NCI-H446 treated with DMSO at 0.1 percent for 48 hours (cell line): Measurements from ENCODE around the gene COG5.

Experiments
- DNase-seq: peaks from one replicate; lab custom pipeline; 2025; lab: John Stamatoyannopoulos, UW

The COG5 gene

GRCh38 chr7:107463139-107464078, 100.3 kb downstream of the COG5 start:
- DNase-seq: peak; percentile 1

DNA sequence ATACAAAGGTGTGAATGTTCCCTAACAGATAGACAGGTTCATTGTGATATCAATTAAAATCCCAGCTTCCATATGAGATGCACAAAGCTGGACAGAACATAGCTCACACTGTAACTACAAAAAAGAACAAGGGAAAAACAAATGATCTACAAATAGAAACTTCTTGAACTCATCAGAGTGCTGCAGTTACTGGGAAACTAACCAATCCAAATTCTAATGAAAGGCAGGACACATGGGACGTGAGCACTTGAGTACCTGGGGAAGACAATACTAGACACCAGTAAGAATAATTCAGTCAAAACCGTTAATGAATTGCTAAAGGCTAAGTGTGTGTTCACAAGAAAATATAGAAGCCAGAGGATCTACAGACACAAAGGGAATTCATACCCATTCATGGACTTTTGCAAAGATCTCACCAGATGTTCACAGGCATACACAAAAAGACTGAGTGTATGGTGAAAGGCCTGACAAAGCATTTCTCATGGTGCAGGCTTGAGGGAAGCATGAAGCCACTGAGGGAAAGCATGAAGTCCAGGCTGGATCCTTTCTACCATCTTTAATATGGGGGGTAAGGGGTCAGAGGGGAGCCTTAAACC, 101.7 kb downstream of the COG5 start:
- DNase-seq: no peak

DNA sequence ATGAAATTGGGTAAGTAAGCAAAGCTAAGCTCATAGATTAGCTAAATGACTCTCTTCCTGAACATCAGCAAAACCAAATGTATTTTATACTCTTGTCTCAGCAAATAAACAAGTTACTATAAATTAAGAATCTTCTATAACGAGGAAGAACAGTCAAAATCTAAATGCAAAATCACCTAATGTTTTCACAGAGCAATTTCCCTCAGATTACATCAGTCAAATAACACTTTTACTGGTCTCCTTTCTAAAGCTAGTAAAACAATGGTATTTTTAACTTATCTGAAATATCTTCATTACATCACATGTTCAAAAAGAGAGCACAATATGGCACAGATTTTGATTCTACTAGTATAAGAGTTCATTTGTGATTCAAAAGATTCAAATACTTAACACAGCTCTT, 110.3 kb downstream of the COG5 start:
- DNase-seq: no peak

DNA sequence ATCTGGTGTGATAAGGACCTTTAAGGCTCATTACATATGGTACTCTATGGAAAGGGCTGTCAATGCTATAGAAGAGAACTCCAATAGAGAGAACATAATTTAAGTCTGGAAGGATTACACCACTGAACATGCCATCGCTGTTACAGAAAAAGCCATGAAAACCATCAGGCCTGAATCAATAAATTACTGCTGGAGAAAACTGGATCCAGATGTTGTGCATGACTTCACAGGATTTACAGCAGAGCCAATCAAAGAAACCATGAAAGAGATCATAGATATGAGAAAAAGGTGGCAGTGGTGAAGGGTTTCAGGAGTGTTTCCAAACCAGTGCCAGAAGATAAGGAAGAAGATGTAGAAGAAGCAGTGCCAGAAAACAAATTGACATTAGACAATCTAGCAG, 112.8 kb downstream of the COG5 start:
- no peak for DNase-seq

GRCh38 chr7:107446988-107447387, 116.7 kb downstream of the COG5 start:
- no peak for DNase-seq

GRCh38 chr7:107446531-107446930, 117.2 kb downstream of the COG5 start:
- no peak for DNase-seq

DNA sequence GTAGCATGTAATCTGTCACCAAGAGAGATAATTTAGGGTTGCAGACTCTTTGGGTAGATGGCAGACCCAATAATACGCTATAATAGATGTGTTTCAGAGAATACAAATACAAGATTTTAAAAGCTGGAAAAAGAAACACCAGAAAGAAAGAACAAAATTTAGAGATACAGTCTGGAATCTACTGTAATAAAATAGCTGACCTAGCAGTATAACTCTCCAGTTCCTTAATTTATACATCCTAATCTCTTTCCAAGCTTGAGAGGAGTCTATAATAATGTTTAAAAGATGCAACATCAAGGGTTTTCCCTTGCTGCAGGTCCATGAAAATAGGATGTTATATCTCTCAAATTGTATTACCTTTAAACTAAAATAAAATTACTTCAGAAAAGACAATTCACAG, 121.0 kb downstream of the COG5 start:
- no peak for DNase-seq

DNA sequence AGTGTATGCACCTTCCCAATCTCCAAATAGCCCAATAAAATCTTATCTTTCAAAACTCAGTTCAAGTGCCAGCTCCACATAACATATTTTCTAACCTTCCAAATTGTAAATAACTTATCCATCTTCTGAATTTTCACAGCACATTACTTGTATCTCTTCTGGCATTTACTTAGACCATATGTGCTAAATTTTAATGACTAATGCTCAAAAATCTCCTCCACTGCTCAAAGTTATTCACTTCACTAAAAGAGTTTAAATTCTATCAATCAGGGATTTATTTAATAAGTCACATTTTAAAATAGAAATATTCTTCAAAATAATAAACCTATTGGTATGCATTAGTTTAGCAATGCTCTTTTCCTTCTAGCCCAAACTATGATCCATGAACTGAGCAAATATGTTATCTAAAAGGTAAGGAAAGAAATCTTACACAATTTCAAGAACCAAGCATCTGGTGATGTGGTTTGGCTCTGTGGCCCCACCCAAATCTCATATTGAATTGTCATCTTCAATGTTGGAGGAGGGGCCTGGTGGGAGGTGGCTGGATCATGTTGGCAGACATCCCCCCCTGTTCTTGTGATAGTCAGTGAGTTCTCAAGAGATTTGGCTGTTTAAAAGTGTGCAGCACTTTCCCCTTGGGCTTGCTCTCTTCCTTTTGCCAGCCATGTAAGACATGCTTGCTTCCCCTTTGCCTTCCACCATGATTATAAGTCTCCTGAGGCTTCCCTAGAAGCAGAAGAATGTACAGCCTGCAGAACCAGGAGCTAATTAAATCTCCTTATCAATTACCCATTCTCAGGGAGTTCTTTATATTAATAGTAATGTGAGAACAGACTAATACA, 121.9 kb downstream of the COG5 start:
- DNase-seq: no peak

- no peak for DNase-seq
Measured at GRCh38 chr7:107439025-107439424, 124.7 kb downstream of the COG5 start.

- no peak for DNase-seq
Measured at GRCh38 chr7:107435749-107436148, 128.0 kb downstream of the COG5 start.

GRCh38 chr7:107432261-107432660, 131.5 kb downstream of the COG5 start:
- no peak for DNase-seq

DNA sequence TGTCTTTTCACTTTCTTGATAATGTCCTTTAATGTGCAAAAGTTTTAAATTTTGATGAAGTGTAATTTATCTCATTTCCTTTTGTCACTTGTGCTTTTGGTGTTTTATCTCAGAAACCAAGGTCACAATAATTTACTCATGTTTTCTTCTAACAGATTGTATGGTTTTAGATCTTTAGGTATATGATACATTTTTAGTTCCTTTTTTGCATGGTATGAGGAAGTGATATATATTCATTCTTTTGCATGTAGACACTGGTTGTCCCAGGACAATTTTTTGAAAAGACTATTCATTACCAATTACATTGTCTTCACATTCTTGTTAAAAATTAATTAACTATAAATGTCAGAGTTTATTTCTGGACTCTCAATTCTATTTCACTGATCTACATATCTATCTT, 133.7 kb downstream of the COG5 start:
- DNase-seq: no peak

GRCh38 chr7:107428642-107429041, 135.1 kb downstream of the COG5 start:
- no peak for DNase-seq

DNA sequence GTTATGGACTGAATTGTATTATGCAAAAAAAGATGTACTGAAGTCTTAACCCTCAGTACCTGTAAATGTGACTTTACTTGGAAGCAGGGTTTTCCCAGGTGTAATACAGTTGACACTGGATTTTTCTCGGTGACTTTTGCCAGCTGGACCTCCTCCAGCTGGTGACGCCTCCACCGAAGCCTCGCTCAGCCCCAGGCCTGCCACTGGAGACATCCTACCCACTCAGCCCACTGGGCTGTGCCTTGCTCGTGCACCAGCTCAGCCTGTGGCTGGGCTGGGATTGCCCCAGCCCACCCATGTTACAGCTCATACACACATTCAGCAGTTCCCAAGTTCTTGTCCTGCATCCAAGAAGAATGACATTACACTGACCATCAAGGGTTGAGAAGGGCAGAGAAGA, 136.3 kb downstream of the COG5 start:
- DNase-seq: no peak

- no peak for DNase-seq
Measured at GRCh38 chr7:107414198-107414597, 149.5 kb downstream of the COG5 start.

DNA sequence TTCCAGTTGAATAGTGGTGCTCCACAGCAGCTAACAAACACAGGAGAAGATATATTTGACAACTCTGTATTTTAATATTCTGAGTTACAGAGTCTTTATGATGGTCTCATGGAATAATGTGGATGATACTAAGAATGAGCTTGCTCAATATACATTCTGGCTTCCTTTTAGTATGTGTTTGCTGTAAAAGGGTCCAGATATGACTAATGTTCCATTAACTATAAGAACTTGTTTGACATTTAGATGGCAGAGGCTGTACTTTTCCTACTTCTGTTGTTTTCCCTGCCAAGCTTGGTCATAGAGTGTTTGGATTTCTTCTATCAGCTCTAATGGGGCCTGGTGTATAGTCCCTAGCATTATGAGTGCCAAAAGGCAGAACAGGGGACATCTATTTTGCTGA, 155.4 kb downstream of the COG5 start:
- no peak for DNase-seq

DNA sequence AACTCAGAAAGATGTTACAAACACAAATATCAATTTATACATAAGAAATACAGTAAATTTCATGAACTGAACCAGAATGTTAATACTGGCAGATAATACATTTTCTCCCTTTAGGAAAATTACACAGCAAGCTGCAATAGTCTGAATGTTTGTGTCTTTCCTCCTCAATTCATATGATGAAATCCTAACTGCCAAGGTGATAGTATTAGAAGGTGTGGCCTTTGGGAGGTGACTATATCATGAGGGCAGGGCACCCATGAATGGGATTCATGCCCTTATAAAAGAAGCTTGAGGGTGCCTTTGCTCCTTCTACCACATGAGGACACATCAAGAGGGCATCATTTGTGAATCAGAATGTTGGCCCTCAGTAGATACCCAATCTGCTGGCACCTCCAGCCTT, 158.2 kb downstream of the COG5 start:
- no peak for DNase-seq

GRCh38 chr7:107404740-107405537, 158.8 kb downstream of the COG5 start:
- no peak for DNase-seq

DNA sequence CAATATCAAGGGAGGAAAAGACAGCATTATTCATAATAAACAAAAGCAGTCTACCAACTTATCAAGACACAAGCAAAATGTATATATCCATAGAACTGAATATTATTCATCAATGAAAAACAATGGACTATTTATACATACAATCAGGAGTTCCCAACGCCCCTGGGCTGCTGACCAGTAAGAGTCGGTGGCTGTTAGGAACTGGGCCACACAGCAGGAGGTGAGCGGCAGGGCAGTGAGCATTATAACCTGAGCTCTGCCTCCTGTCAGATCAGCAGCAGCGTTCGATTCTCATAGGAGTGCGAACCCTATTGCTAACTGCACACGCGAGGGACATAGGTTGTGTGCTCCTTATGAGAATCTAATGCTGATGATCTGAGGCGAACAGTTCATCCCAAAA, 165.6 kb downstream of the COG5 start:
- no peak for DNase-seq

DNA sequence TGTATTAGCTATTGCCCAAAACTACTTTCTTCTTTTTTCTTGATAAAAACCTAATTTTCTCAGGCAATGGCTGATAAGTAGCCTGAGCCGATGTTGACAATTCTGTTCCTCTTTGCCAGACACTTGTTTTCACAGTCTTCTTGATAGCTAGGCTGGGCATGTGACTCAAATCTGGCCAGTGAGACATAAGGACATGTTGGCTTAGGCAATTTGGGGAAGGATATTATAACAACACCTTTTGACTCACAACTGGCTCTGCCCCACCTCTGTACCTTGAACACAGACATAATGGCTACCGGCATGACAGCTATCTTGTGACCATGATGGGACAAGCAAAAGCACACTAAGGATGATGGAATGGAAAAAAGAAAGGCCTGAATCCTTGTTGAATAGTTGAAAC, 166.7 kb downstream of the COG5 start:
- DNase-seq: no peak

GRCh38 chr7:107396081-107396480, 167.6 kb downstream of the COG5 start:
- no peak for DNase-seq

DNA sequence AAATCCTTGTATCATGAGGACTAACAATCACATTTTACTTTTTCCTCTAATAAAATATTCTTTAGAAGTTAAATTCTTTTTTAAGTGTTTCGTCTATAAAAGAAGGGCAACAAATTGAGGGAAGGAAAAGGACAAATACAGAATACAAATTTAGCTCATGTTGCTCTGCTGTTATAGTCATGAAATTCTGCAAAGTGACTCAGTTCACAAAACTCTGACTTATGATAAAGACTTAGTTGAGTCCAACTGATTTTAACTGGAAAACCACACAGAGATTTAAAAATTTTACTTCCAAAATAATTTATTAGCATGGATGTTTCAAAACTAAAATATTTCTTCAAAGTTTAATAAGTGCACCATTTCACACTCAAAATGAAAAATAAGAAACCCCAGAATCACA, 168.9 kb downstream of the COG5 start:
- no peak for DNase-seq
